H1 (cell line): ENCODE results near the gene SGMS2. TPM values are rescaled to one million over a fixed set of nuclear protein-coding genes. Genes with fewer than 3 reads are reported as not detected.

Experiments used
- CTCF ChIA-PET: fragments of 300-600 bp; sonication (Branson Sonifier 250); formaldehyde crosslinking; loops from one replicate; lab custom pipeline; 2021; ENCODE audit not compliant: partially characterized antibody; lab: Charles Lee
- POLR2A ChIA-PET: fragments of 300-600 bp; sonication (Branson Sonifier 250); formaldehyde crosslinking; loops from one replicate; lab custom pipeline; 2021; ENCODE audit warnings: inconsistent platforms; ENCODE audit not compliant: partially characterized antibody; lab: Charles Lee
- DNase-seq, 2 experiments: peaks; one replicate each; pipeline versions ENCODE4 v3.0.0 to v3.0.0-alpha.2; 2010 to 2022; ENCODE audit warnings: low spot score in 2 of 2, low read depth in 1 of 2, mixed read lengths in 1 of 2
- FAIRE-seq: peaks from 2 replicates; lab custom pipeline; 2011; peaks lifted over from hg19 to GRCh38; lab: Jason Lieb, UNC
- H2AFZ ChIP-seq: 2 replicates; pipeline ENCODE4 v1.8.1; 2012; ENCODE audit warnings: low read length, inconsistent platforms
- H2AK5ac ChIP-seq: 2 replicates; pipeline ENCODE4 v1.6.1; 2013; ENCODE audit warnings: low read depth, low read length
- H2BK120ac ChIP-seq: replicated peaks from 2 replicates; pipeline ENCODE3; 2013; ENCODE audit warnings: low read depth, low read length, inconsistent platforms
- H2BK12ac ChIP-seq: 2 replicates; pipeline ENCODE4 v1.6.1; 2013; ENCODE audit warnings: low read depth, low read length
- H2BK15ac ChIP-seq: 2 replicates; pipeline ENCODE4 v1.6.1; 2013; ENCODE audit warnings: low read length
- H2BK20ac ChIP-seq: 2 replicates; pipeline ENCODE4 v1.6.1; 2013; ENCODE audit warnings: low read length
- H2BK5ac ChIP-seq: 2 replicates; pipeline ENCODE4 v1.6.1; 2013; ENCODE audit warnings: low read depth, low read length
- H3K14ac ChIP-seq: 2 replicates; pipeline ENCODE4 v1.6.1; 2013; ENCODE audit warnings: inconsistent platforms; ENCODE audit not compliant: insufficient read length
- H3K18ac ChIP-seq: 2 replicates; pipeline ENCODE4 v1.6.1; 2013; ENCODE audit warnings: low read length; ENCODE audit errors: extremely low read depth
- H3K23ac ChIP-seq: 2 replicates; pipeline ENCODE4 v1.6.1; 2013; ENCODE audit warnings: inconsistent platforms; ENCODE audit not compliant: insufficient read length
- H3K23me2 ChIP-seq: 2 replicates; pipeline ENCODE4 v1.6.1; 2013; ENCODE audit warnings: low read depth, low read length
- H3K27ac ChIP-seq: 2 replicates; pipeline ENCODE4 v1.6.1; 2011; ENCODE audit warnings: low read depth, low read length, inconsistent platforms
- H3K27me3 ChIP-seq, 4 experiments: replicated peaks in 1 of 4; 1 replicate in 1 of 4; 2 replicates in 3 of 4; pipeline versions ENCODE4 v1.6.1 to v1.8.1; 2011 to 2013; ENCODE audit warnings: low read length in 3 of 4, mild to moderate bottlenecking in 3 of 4, inconsistent platforms in 2 of 4, mixed read lengths in 2 of 4, moderate library complexity in 1 of 4; ENCODE audit not compliant: control insufficient read depth in 3 of 4, insufficient read depth in 3 of 4; ENCODE audit errors: extremely low read depth in 1 of 4
- H3K36me3 ChIP-seq, 4 experiments: 2 replicates each; pipeline versions ENCODE4 v1.6.1 to v1.8.1; 2011 to 2013; ENCODE audit warnings: mild to moderate bottlenecking in 4 of 4, low read length in 3 of 4, moderate library complexity in 2 of 4, control low read depth in 1 of 4, inconsistent platforms in 1 of 4; ENCODE audit not compliant: insufficient read depth in 4 of 4, control insufficient read depth in 2 of 4
- H3K4ac ChIP-seq: replicated peaks from 2 replicates; pipeline ENCODE3; 2013; ENCODE audit warnings: low read length, low read depth, mixed read lengths, inconsistent platforms; ENCODE audit not compliant: insufficient read length
- H3K4me1 ChIP-seq, 4 experiments: replicated peaks in 1 of 4; 1 replicate in 1 of 4; 2 replicates in 3 of 4; pipeline versions ENCODE4 v1.6.1 to v1.8.1; 2011 to 2013; ENCODE audit warnings: low read length in 3 of 4, inconsistent platforms in 2 of 4, mixed read lengths in 1 of 4; ENCODE audit not compliant: insufficient read depth in 4 of 4, control insufficient read depth in 3 of 4
- H3K4me2 ChIP-seq, 2 experiments: 2 replicates each; pipeline versions ENCODE4 v1.6.1 to v1.8.1; 2011 to 2013; ENCODE audit warnings: low read depth in 2 of 2, low read length in 2 of 2, control low read depth in 1 of 2, inconsistent platforms in 1 of 2, mild to moderate bottlenecking in 1 of 2; ENCODE audit not compliant: insufficient read depth in 1 of 2
- H3K4me3 ChIP-seq, 4 experiments: fragments of 200-600, 300-600 bp in 1 of 4; sonication (generic), shearing (Covaris generic), sonication (Bioruptor Twin) in 1 of 4; 2 replicates each; pipeline versions ENCODE4 v1.5.1 to v1.8.1; 2011 to 2016; ENCODE audit warnings: low read length in 4 of 4, low read depth in 3 of 4, control low read depth in 2 of 4, inconsistent platforms in 2 of 4, mild to moderate bottlenecking in 2 of 4, mixed read lengths in 1 of 4, moderate library complexity in 1 of 4; ENCODE audit not compliant: insufficient read depth in 2 of 4; ENCODE audit errors: extremely low read depth in 1 of 4
- H3K56ac ChIP-seq: replicated peaks from 2 replicates; pipeline ENCODE3; 2013; ENCODE audit warnings: low read depth, mild to moderate bottlenecking, mixed read lengths, low read length, inconsistent platforms; ENCODE audit not compliant: insufficient read length
- H3K79me1 ChIP-seq: 2 replicates; pipeline ENCODE4 v1.6.1; 2013; ENCODE audit warnings: low read depth, low read length, control low read depth
- H3K79me2 ChIP-seq, 2 experiments: 2 replicates each; pipeline versions ENCODE4 v1.6.1 to v1.8.1; 2012 to 2013; ENCODE audit warnings: low read length in 2 of 2, mild to moderate bottlenecking in 2 of 2, inconsistent platforms in 1 of 2; ENCODE audit not compliant: insufficient read depth in 2 of 2, control insufficient read depth in 1 of 2
- H3K9ac ChIP-seq, 4 experiments: replicated peaks in 1 of 4; 1 replicate in 1 of 4; 2 replicates in 3 of 4; pipeline versions ENCODE4 v1.6.1 to v1.8.1; 2011 to 2013; ENCODE audit warnings: low read depth in 3 of 4, low read length in 3 of 4, control low read depth in 2 of 4, mild to moderate bottlenecking in 2 of 4, moderate library complexity in 2 of 4, inconsistent platforms in 1 of 4; ENCODE audit errors: extremely low read depth in 1 of 4
- H3K9me3 ChIP-seq, 2 experiments: 2 replicates each; pipeline versions ENCODE4 v1.6.1 to v1.8.1; 2012 to 2013; ENCODE audit warnings: mild to moderate bottlenecking in 2 of 2, moderate library complexity in 2 of 2, control low read depth in 1 of 2, inconsistent platforms in 1 of 2, low read depth in 1 of 2, low read length in 1 of 2, mixed read lengths in 1 of 2; ENCODE audit not compliant: insufficient read depth in 2 of 2
- H4K20me1 ChIP-seq, 2 experiments: replicated peaks in 1 of 2; 2 replicates each; pipeline versions ENCODE3 to v1.8.1; 2011 to 2013; ENCODE audit warnings: inconsistent platforms in 2 of 2, low read length in 2 of 2, mild to moderate bottlenecking in 1 of 2; ENCODE audit not compliant: insufficient read depth in 2 of 2, control insufficient read depth in 1 of 2
- H4K5ac ChIP-seq: 2 replicates; pipeline ENCODE4 v1.6.1; 2013; ENCODE audit warnings: low read length, low read depth, mixed read lengths, inconsistent platforms; ENCODE audit not compliant: insufficient read length
- H4K8ac ChIP-seq: 2 replicates; pipeline ENCODE4 v1.8.0; 2013; ENCODE audit warnings: mild to moderate bottlenecking, moderate library complexity, low read length, inconsistent platforms; ENCODE audit not compliant: insufficient read depth; ENCODE audit errors: extremely low read depth
- H4K91ac ChIP-seq: replicated peaks from 2 replicates; pipeline ENCODE3; 2013; ENCODE audit warnings: low read length, mixed read lengths, inconsistent platforms; ENCODE audit not compliant: insufficient read length
- FOSL1 ChIP-seq: IDR thresholded peaks from 2 replicates; pipeline ENCODE4 v1.6.1; 2011; ENCODE audit warnings: mild to moderate bottlenecking, low read depth, low read length, moderate library complexity; ENCODE audit not compliant: insufficient read depth
- SP1 ChIP-seq: IDR thresholded peaks from 2 replicates; pipeline ENCODE4 v1.6.1; 2011; ENCODE audit warnings: low read depth, low read length
- SP4 ChIP-seq: IDR thresholded peaks from 2 replicates; pipeline ENCODE4 v1.6.1; 2012; ENCODE audit warnings: low read length, inconsistent platforms
- SUZ12 ChIP-seq: fragments of 200-600 bp; sonication (generic); IDR thresholded peaks from 2 replicates; pipeline ENCODE4 v1.6.1; 2012; ENCODE audit warnings: mild to moderate bottlenecking, inconsistent platforms, low read length, moderate library complexity, mixed read lengths
- YY1 ChIP-seq: IDR thresholded peaks from 2 replicates; pipeline ENCODE4 v1.6.1; 2011; ENCODE audit warnings: low read depth, mild to moderate bottlenecking, low read length
- WGBS, 2 experiments: shearing (Covaris generic) in 1 of 2; methylation state at CpG; one replicate each; pipeline versions ENCODE4 v1.1.6 to v1.1.7; 2013 to 2015; ENCODE audit warnings: low lambda C conversion rate in 2 of 2, mixed read lengths in 2 of 2, inconsistent platforms in 1 of 2, low coverage in 1 of 2, missing lambda C conversion rate in 1 of 2; ENCODE audit not compliant: insufficient replicate concordance in 2 of 2, insufficient coverage in 1 of 2, insufficient read length in 1 of 2; ENCODE audit errors: extremely low coverage in 1 of 2, missing lambda C conversion rate in 1 of 2; 5-methylcytosine and 5-hydroxymethylcytosine counted together
- polyA plus RNA-seq, 7 experiments: library from polyadenylated mRNA; depleted of rRNA in 3 of 7; stranded (reverse) in 5 of 7; unstranded in 2 of 7; fragments of >200 nt in 5 of 7; fragments of 200-250 nt in 2 of 7; gene quantifications; 1 replicate in 5 of 7; 2 replicates in 1 of 7; 4 replicates in 1 of 7; pipeline versions ENCODE4 v1.2.1 to v1.2.3, GENCODE V29; 2011 to 2013; ENCODE audit warnings: missing spikeins in 2 of 7, mixed read lengths in 2 of 7
- total RNA-seq: library from RNA; stranded (reverse); fragmentation: NEBNext Ultra II Directional; extraction: Animal tissue kit (Norgen Biotek cat#: 25700); gene quantifications from 2 replicates; pipeline ENCODE4 v1.2.1, GENCODE V29; 2021

SGMS2 gene
- total and polyA plus RNA-seq, 2 of the 8 experiments (the other 6 are each of a cell fraction or from before 2014, with no cell fraction given) = 0.04 to 1.3 TPM

- Histone ChIP-seq H2AK5ac (no peak overlapping the region), H3K27ac (no peak overlapping the region), H3K23me2 (no peaks in the 10 kb centered on the region), H3K79me2 (no peaks in the 10 kb centered on the region), H4K20me1 (no peaks in the 10 kb centered on the region), H3K9ac (no peak overlapping the region), H2BK15ac (no peak overlapping the region), H3K4me1 (peaks cover 0 to 9% (median 1%) of the 10 kb centered on the region in 4 experiments; a peak in 3 of 7 replicates), H2BK20ac (no peak overlapping the region), H2BK120ac (no peak overlapping the region), H4K91ac (no peak overlapping the region), H3K23ac (no peak overlapping the region), H3K4me3 (no peak overlapping the region), H2BK12ac (no peak overlapping the region), H2BK5ac (no peak overlapping the region), H3K18ac (no peak overlapping the region), H3K36me3 (no peaks in the 10 kb centered on the region; a peak in 1 of 8 replicates), H2AFZ (no peak overlapping the region), H3K27me3 (peaks cover 0 to 1% (median 0%) of the 10 kb centered on the region in 4 experiments; a peak in 1 of 7 replicates), H3K4ac (no peak overlapping the region), H3K56ac (no peak overlapping the region), H3K14ac (no peak overlapping the region), H4K8ac (no peak overlapping the region), H3K79me1 (no peaks in the 10 kb centered on the region), H3K9me3 (no peaks in the 10 kb centered on the region), H4K5ac (no peak overlapping the region), H3K4me2 (no peak overlapping the region)
- CTCF ChIA-PET = interaction anchor here (1.3 to 1.7 kb wide), 3 partner anchors 36 to 127 kb away, joined by 3 to 4 read pairs (median 4); no protein-coding TSS in a partner anchor
- 76% methylated on average over 2 of the region's 2 CpGs; no CpG with 5 or more reads in 1 of the 2 experiments for WGBS, 2 experiments
- no peak for TF ChIP-seq FOSL1
- TF ChIP-seq SUZ12 = no peak
- TF ChIP-seq SP1 = no peak
- no peak for TF ChIP-seq SP4
- no peak for TF ChIP-seq YY1
- no peak for DNase-seq
- POLR2A ChIA-PET = no interaction called here
- FAIRE-seq = no peak
These were observed 39.2 kb downstream of the SGMS2 start for GRCh38 chr4:107863850-107864371.
